ENCODE results near the gene FBN1.

Gene FBN1

DNA sequence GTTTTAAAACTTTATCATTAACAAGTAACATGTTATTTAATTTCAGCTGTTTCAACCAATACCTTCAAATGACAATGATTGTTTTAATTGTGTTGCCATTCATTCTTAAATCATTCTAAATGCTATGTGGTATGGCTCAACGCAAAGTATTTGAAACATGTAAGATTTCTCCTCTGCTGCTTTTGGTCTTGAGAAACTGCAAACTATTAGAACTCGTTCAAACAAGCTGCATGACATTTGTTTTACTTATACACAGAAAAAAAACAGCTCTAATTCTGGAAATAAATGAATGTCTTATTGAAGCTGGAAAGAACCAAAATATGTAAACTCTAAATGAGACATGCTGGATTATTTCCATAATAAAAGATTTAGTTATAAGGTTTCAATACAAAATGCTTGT, 29.3 kb downstream of the FBN1 start:
- DNase-seq (ENCODE audit: low read depth, low spot score) = no peak
- ChIA-PET POLR2A (no interaction called here), CTCF (interaction anchor here (1.1 kb wide), 2 partner anchors 11 to 12 kb away, joined by 3 to 4 read pairs; no protein-coding TSS in a partner anchor)
- TF ChIP-seq, protein P1, sequence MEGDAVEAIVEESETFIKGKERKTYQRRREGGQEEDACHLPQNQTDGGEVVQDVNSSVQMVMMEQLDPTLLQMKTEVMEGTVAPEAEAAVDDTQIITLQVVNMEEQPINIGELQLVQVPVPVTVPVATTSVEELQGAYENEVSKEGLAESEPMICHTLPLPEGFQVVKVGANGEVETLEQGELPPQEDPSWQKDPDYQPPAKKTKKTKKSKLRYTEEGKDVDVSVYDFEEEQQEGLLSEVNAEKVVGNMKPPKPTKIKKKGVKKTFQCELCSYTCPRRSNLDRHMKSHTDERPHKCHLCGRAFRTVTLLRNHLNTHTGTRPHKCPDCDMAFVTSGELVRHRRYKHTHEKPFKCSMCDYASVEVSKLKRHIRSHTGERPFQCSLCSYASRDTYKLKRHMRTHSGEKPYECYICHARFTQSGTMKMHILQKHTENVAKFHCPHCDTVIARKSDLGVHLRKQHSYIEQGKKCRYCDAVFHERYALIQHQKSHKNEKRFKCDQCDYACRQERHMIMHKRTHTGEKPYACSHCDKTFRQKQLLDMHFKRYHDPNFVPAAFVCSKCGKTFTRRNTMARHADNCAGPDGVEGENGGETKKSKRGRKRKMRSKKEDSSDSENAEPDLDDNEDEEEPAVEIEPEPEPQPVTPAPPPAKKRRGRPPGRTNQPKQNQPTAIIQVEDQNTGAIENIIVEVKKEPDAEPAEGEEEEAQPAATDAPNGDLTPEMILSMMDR (IDR thresholded peaks at IDR 0.05; ENCODE audit: insufficient read depth, low read length, missing control alignments) = no peak
- no peak overlapping the region for H3K4me3 ChIP-seq (ENCODE audit: low read depth, low read length)

DNA sequence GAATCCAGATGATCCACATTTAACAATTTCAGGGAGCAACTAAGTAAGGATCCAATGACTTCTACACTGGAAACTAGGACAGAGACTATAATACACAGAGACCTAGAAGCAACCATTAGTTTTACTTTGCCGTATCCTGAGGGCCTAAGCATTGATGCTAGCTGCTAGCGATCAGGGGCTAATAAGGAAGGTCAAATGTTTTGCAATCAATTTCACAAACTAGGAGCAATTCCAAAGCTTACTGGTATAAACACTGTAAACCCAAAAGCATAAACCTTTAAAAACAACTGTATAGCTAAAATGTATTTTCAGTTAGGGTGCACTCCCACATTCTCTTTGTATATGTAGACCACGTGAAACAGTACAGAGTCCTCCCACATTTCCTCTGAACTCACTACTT, 31.5 kb downstream of the FBN1 start:
- TF ChIP-seq, protein P1 (IDR thresholded peaks at IDR 0.05; ENCODE audit: insufficient read depth, low read length, missing control alignments) = no peak
- no peak overlapping the region for H3K4me3 ChIP-seq (ENCODE audit: low read depth, low read length)
- ChIA-PET POLR2A (no interaction called here), CTCF (interaction anchor here (0.6 to 1.4 kb wide), 2 partner anchors 11 to 1531 kb away, joined by 3 to 4 read pairs; no protein-coding TSS in a partner anchor)
- no peak for DNase-seq (ENCODE audit: low read depth, low spot score)

DNA sequence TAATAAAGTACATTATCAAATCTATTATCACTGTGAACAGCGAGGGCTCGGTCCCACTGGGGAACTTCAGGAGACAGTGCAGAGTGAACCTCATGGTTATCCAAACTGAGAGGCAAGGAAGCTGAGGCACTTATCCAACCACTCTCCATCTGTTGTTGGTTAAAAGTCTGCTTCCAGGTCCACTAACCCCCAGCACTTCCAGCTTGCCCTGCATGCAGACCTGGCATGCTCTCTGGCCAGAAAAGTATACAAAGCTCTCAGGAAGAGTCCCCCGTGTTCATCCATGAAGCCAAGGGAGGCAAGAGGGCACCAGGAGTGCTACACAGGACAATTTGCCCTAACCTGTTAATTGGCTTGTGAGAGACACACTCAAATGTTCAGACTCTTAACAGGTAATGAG, 36.0 kb downstream of the FBN1 start:
- TF ChIP-seq, protein P1 (IDR thresholded peaks at IDR 0.05; ENCODE audit: insufficient read depth, low read length, missing control alignments) = no peak
- POLR2A ChIA-PET = no interaction called here
- CTCF ChIA-PET = interaction anchor here (1.7 kb wide), 1 partner anchor 252 kb away, joined by 3 read pairs; no protein-coding TSS in a partner anchor
- DNase-seq (ENCODE audit: low read depth, low spot score) = no peak
- H3K4me3 ChIP-seq (ENCODE audit: low read depth, low read length) = no peak overlapping the region

DNA sequence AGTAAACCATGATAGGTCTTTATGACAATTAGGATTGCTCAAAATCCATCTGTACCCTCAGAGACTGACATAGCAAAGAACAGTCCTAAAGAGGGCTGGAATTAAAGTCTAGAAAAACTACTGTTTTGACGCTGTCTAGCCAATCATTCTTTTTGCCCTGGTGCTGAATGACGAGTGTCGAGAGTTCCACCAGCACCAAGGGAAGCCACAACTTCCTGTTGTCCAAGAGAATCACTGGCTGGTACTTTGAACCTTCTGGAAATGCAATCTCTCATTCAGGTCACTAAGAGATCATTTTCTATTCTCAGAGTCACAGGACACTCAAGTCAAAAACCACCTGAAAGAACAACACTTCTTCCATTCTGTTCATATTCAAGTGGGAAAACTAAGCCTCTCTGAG, 37.7 kb downstream of the FBN1 start:
- TF ChIP-seq, protein P1 (IDR thresholded peaks at IDR 0.05; ENCODE audit: insufficient read depth, low read length, missing control alignments) = no peak
- POLR2A ChIA-PET = no interaction called here
- no peak for DNase-seq (ENCODE audit: low read depth, low spot score)
- H3K4me3 ChIP-seq (ENCODE audit: low read depth, low read length) = no peak overlapping the region
- CTCF ChIA-PET = no interaction called here

DNA sequence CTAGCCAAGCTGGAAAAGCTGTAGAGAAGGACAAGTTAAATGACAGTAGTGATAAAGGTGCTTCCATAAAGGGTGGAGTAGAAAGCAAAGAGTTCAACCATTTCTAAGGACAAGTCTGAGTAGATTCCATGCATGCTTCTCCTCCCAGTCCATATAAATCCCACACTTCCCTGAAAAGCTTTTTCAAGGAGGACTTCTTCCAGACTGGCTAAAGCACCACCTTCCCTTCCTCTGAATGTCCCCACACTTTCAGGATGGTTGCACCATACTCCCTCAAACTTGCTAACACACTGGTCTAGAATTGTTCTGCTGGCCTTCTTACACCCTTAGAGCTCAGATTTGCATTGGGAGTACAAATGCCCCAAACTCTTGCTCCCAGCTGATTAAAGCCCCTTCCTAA, 40.9 kb downstream of the FBN1 start:
- ChIA-PET POLR2A (no interaction called here), CTCF (interaction anchor here (1.5 kb wide), 1 partner anchor 12 kb away, joined by 4 read pairs; no protein-coding TSS in a partner anchor)
- no peak for DNase-seq (ENCODE audit: low read depth, low spot score)
- no peak overlapping the region for H3K4me3 ChIP-seq (ENCODE audit: low read depth, low read length)
- TF ChIP-seq, protein P1 (IDR thresholded peaks at IDR 0.05; ENCODE audit: insufficient read depth, low read length, missing control alignments) = no peak

DNA sequence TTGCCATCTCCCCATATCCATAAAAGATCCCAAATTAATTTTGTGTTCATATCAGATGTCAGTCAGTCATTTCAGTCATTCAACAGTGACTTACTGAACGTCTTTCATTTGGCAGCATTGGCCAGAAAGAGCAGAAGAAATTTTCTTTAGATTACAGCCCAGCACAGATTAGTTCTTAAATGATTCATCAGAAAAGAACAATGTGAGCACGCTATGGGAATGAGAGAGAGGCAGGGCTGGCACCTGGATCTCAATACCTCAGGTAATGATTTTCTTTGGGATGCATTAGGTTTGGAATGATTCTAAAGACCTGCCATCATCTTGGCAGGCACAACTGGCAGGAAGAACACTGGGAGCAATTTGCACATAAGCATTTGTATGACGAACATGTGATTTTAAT, 41.6 kb downstream of the FBN1 start:
- ChIA-PET POLR2A (no interaction called here), CTCF (interaction anchor here (1.5 kb wide), 1 partner anchor 12 kb away, joined by 4 read pairs; no protein-coding TSS in a partner anchor)
- H3K4me3 ChIP-seq (ENCODE audit: low read depth, low read length) = no peak overlapping the region
- DNase-seq (ENCODE audit: low read depth, low spot score) = no peak
- TF ChIP-seq, protein P1 (IDR thresholded peaks at IDR 0.05; ENCODE audit: insufficient read depth, low read length, missing control alignments) = no peak

Measured in AG04449 (cell line).